Peyer's patch (tissue), 4 donors: ENCODE results near the gene KIF23. TPM values are rescaled to one million over a fixed set of nuclear protein-coding genes. Genes with fewer than 3 reads are reported as not detected.
A peak's percentile ranks its signal among the peaks of the same experiment; 100 is the strongest.

Experiments
- DNase-seq, 3 donors: peaks; one replicate each; pipeline ENCODE4 v3.0.0-alpha.2; 2017 to 2019
- H3K27ac ChIP-seq, 4 donors: fragments of 200-600 bp; sonication (generic); one replicate each; pipeline ENCODE4 v1.5.1; 2016 to 2019
- H3K27me3 ChIP-seq, 2 donors: fragments of 200-600 bp; sonication (generic); one replicate each; pipeline ENCODE4 v1.5.1; 2019
- H3K36me3 ChIP-seq, 3 donors: fragments of 200-600 bp; sonication (generic); one replicate each; pipeline ENCODE4 v1.5.1; 2016 to 2019
- H3K4me1 ChIP-seq, 4 donors: fragments of 200-600 bp; sonication (generic); one replicate each; pipeline ENCODE4 v1.5.1; 2016 to 2019
- H3K4me3 ChIP-seq, 4 donors: fragments of 200-600 bp; sonication (generic); 1 replicate in 3 of 4; 2 replicates in 1 of 4; pipeline ENCODE4 v1.5.1; 2016 to 2019; ENCODE audit warnings: mild to moderate bottlenecking in 1 of 4
- H3K9me3 ChIP-seq, 4 donors: fragments of 200-600 bp; sonication (generic); one replicate each; pipeline ENCODE4 v1.5.1; 2016 to 2019; ENCODE audit warnings: mild to moderate bottlenecking in 1 of 4
- CTCF ChIP-seq, 6 experiments: fragments of 450-650 bp in 4 of 6; fragments of 200-600 bp in 2 of 6; sonication (generic) in 1 of 6; IDR thresholded peaks; one replicate each; pipeline ENCODE4 v1.5.1; 2017 to 2019; ENCODE audit warnings: antibody characterized with exemption in 6 of 6, mild to moderate bottlenecking in 3 of 6, moderate library complexity in 1 of 6
- POLR2A ChIP-seq, 2 donors: fragments of 450-650 bp; IDR thresholded peaks; one replicate each; pipeline ENCODE4 v1.5.1; 2017; ENCODE audit warnings: antibody characterized with exemption in 2 of 2, mild to moderate bottlenecking in 2 of 2, moderate library complexity in 2 of 2
- total RNA-seq, 4 donors: library from RNA; depleted of rRNA; stranded (reverse); fragments of >200 nt; gene quantifications; one replicate each; pipeline ENCODE4 v1.1.0, GENCODE V29; 2016

KIF23 gene
- total RNA-seq, 4 donors from 2014 or later = 2.2 to 33.8 (median 6.0) TPM

DNA sequence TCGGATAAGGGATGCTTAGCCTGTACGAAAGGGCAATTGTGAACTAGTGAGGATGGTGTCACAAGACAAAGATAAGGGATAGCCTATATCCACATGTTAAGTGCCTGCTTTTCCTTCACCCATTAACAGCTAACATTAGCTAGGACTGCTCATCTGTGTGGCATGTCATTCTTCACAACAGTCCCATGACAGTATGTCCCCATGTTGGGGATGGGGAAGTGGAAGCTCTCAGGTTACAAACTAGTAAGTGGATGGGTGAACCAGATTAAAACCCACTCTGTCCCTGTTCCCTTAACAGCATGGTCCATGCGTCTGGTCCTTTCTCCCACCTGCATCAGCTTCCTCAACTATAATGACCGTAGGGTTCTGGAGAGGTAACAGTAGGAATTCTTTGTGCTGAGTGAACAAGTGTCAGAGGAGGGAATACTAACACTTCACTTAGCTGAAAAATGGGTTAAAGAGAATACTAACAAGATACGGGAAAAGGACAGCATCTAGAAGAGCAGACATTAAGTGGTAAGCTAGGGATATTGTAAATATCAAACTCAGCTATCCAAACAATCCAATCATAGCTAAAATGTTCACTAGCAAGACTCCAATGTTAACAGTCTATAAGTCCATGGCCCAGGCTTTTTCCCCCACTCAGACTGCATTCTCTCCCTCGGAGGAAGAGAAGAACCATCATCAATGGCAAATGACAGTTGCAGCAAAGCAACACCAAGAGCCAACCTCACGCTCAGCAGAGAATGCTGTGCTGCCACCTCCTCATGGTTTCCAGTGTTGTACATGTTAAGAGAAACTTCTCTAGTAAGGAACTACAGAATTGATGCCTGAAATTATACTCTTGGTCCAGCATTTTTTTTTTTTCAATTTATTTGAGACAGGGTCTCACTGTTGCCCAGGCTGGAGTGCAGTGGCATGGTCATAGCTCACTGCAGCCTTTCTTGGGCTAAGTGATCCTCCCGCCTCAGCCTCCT lies 43.4 kb downstream of the KIF23 start:
- H3K27ac ChIP-seq = no peak overlapping the region
- peaks cover 0 to 33% (median 6%) of the 10 kb centered on the region in 4 donors for H3K4me1 ChIP-seq
- peaks cover 0 to 31% (median 0%) of the 10 kb centered on the region in 3 donors for H3K36me3 ChIP-seq
- TF ChIP-seq CTCF (IDR thresholded peaks at IDR 0.05) = no peak
- no peak for TF ChIP-seq POLR2A (IDR thresholded peaks at IDR 0.05)
- no peak for DNase-seq
- H3K9me3 ChIP-seq = no peaks in the 10 kb centered on the region
- H3K4me3 ChIP-seq = no peak overlapping the region
- no peaks in the 10 kb centered on the region for H3K27me3 ChIP-seq

GRCh38 chr15:69459066-69459465 lies 44.9 kb downstream of the KIF23 start:
- no peaks in the 10 kb centered on the region for H3K9me3 ChIP-seq
- H3K27ac ChIP-seq = no peak overlapping the region
- H3K36me3 ChIP-seq = peaks cover 0 to 31% (median 0%) of the 10 kb centered on the region in 3 donors
- peaks cover 0 to 37% (median 7%) of the 10 kb centered on the region in 4 donors for H3K4me1 ChIP-seq
- DNase-seq = no peak
- H3K4me3 ChIP-seq = no peak overlapping the region
- no peaks in the 10 kb centered on the region for H3K27me3 ChIP-seq
- no peak for TF ChIP-seq POLR2A (IDR thresholded peaks at IDR 0.05)
- TF ChIP-seq CTCF (IDR thresholded peaks at IDR 0.05) = no peak

DNA sequence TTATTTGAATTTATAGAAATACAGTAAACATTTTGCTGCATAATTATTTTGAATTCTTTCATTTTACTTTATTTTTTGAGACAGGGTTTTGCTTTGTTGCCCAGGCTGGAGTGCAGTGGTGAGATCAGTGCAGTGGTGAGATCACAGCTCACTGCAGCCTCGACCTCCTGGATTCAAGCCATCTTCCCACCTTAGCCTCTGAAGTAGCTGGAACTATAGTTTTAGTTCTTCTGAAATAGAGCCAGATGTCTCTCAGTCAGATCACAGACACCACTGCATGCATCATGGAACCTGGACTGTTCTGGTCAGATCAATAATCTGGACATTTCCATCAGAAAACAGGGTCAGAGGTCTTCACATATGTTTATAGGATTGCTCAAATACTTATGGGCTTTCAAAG lies 46.3 kb downstream of the KIF23 start:
- TF ChIP-seq CTCF (IDR thresholded peaks at IDR 0.05) (no peak), POLR2A (IDR thresholded peaks at IDR 0.05) (no peak)
- H3K36me3 ChIP-seq = peaks cover 0 to 23% (median 0%) of the 10 kb centered on the region in 3 donors
- H3K4me3 ChIP-seq = no peak overlapping the region
- H3K9me3 ChIP-seq = no peaks in the 10 kb centered on the region
- H3K27me3 ChIP-seq = no peaks in the 10 kb centered on the region
- DNase-seq = no peak
- H3K4me1 ChIP-seq = peaks cover 0 to 23% (median 4%) of the 10 kb centered on the region in 4 donors
- no peak overlapping the region for H3K27ac ChIP-seq

GRCh38 chr15:69462030-69462492 lies 47.9 kb downstream of the KIF23 start:
- Histone ChIP-seq H3K4me3 (peak overlapping the region; percentile 46 to 66 (median 58)), H3K4me1 (peaks cover 0 to 20% (median 4%) of the 10 kb centered on the region in 4 donors), H3K9me3 (no peaks in the 10 kb centered on the region), H3K27me3 (no peaks in the 10 kb centered on the region), H3K36me3 (peaks cover 0 to 8% (median 0%) of the 10 kb centered on the region in 3 donors), H3K27ac (peak overlapping the region; percentile 79 to 89 (median 82))
- no peak for TF ChIP-seq CTCF (IDR thresholded peaks at IDR 0.05)
- no peak for TF ChIP-seq POLR2A (IDR thresholded peaks at IDR 0.05)
- DNase-seq = peak; percentile 16 to 71 (median 69)

- peak overlapping the region; percentile 46 to 66 (median 58) for H3K4me3 ChIP-seq
- peak; percentile 85 for TF ChIP-seq POLR2A (IDR thresholded peaks at IDR 0.05)
- peak; percentile 76 to 97 (median 92) for TF ChIP-seq CTCF (IDR thresholded peaks at IDR 0.05)
- H3K27me3 ChIP-seq = no peaks in the 10 kb centered on the region
- peaks cover 0 to 23% (median 6%) of the 10 kb centered on the region in 4 donors for H3K4me1 ChIP-seq
- peaks cover 0 to 4% (median 0%) of the 10 kb centered on the region in 3 donors for H3K36me3 ChIP-seq
- DNase-seq = peak; percentile 92 to 98 (median 97)
- peak overlapping the region; percentile 79 to 89 (median 82) for H3K27ac ChIP-seq
- H3K9me3 ChIP-seq = no peaks in the 10 kb centered on the region
Observed at GRCh38 chr15:69462493-69463181, 48.5 kb downstream of the KIF23 start.
